Stimulated activated CD8-positive, alpha-beta memory T cell treated with anti-CD3 and anti-CD28 coated beads, Interleukin-7, amount 100 ng/mL, for 48 hours (primary cell): ENCODE measurements around the gene INPP5E.
A peak's percentile ranks its signal among the peaks of the same experiment; 100 is the strongest.
"Not testable (repeated sequence)": the region's sequence is repeated elsewhere in the genome, so short reads cannot be mapped to it uniquely, and the experiment has no call there.

Experiments used
- DNase-seq, 2 donors: peaks; one replicate each; pipeline ENCODE4 v3.0.0-alpha.2; 2020; ENCODE audit warnings: low read depth in 1 of 2; ENCODE audit errors: extremely low read depth in 1 of 2

The INPP5E gene

DNA sequence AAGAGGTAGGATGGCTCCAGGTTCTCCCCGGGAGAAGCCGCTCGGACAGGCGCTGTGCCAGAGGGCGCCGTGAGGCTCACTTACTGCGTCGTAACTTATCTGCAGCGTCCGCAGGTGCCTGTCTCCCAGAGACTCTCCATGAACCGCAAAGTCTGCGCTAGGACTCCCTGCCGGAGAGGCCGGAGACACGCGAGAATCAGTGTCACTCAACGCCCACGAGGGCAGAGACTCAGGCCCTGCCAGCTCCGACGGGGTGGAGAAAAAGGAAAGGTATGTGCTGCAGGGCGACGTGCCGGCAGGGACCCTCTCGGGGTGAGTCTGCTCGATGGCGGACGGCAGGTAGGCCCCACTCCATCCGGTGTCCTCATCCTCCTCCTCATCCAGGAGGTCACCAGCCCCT lies 32.6 kb downstream of the INPP5E start:
- not testable (repeated sequence) for DNase-seq

- DNase-seq: not testable (repeated sequence)
These were observed 33.7 kb downstream of the INPP5E start for GRCh38 chr9:136405904-136406303.

- DNase-seq: no peak
These were observed 34.2 kb downstream of the INPP5E start for GRCh38 chr9:136405481-136405880.

DNA sequence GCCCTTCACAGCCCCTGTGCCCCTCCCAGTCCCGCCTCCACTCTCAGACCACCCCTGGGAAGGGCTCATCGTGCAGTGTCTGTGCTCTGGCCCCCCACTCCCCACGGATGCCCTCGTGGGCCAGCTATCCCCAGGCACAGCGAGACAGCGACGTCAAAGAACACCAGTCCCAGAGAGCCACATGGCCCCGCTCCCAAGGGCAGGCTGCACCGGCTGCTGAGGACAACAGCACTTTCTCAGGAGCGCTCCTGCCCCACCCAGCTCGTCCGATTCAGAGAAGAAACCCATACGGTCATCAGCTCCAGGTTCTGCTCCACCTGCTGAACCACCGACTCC lies 34.9 kb downstream of the INPP5E start:
- no peak for DNase-seq

GRCh38 chr9:136403915-136404800 lies 35.5 kb downstream of the INPP5E start:
- DNase-seq: peak in 1 of 2 donors; percentile 19

- peak; percentile 60 to 73 for DNase-seq
These were observed 36.1 kb downstream of the INPP5E start for GRCh38 chr9:136403538-136403914.

DNA sequence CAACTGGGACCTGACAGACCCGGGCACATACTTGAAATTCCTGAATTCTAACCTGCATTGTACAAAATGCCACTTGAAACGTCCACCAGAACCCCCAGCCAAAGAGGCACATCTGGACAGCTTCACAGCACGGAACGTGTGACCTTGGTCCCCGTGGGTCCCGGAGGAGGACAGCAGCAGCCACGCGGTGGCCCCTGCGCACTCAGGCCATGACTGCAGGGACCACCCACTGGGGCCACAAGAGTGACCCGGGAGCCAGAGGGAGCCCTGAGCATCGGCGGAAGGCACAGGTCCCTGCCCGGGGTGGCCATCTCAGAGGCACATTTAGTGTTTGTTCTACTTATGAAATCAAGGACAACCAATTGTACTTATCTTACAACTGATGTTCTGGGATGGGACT lies 37.6 kb downstream of the INPP5E start:
- no peak for DNase-seq

GRCh38 chr9:136401173-136401922 lies 38.3 kb downstream of the INPP5E start:
- no peak for DNase-seq

DNA sequence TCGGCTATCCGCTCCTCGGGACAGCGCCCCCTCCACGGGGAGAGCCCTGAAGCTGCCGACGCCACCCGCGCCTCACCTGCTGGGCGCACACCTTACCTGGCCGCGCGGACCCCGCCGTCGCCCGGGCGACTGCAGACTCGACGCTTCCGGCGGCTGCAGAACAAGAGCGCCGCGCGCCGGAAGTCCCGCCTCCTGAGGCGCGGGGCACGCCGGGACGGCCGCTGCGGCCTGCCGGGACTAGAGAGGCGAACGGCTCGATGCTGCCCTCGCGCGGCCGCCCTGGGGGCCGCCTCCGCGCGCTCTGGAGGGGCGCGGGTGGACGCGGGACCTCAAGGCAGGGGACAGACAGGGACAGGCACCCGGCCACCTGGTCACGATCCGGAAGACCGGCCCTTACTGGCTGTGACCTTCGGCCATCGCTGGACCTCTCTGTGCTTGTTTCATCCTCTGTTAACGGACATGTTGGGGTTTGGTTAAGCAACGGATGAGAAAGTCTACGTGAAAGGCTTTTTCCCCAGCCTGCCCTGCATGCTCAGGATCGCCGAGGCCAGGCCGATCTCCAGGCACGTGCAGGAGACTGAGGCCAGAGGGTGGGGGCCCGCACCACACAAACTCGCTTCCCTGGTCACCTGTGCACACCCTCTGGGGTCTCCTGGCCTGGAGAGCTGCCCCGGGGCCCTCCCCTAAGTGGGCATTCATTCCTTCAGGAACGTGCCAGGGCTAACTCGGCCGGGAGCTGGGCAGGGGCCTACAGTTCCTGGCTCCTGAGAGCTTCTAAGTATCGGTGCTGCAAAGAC lies 39.4 kb downstream of the INPP5E start, which contains the start of gene SNAPC4:
TSS of gene SNAPC4 (minus strand) at position 133 of the 797 bp plus-strand sequence. CDS start 1,742 bp downstream, outside the sequence.
- DNase-seq: peak; percentile 63 to 80

DNA sequence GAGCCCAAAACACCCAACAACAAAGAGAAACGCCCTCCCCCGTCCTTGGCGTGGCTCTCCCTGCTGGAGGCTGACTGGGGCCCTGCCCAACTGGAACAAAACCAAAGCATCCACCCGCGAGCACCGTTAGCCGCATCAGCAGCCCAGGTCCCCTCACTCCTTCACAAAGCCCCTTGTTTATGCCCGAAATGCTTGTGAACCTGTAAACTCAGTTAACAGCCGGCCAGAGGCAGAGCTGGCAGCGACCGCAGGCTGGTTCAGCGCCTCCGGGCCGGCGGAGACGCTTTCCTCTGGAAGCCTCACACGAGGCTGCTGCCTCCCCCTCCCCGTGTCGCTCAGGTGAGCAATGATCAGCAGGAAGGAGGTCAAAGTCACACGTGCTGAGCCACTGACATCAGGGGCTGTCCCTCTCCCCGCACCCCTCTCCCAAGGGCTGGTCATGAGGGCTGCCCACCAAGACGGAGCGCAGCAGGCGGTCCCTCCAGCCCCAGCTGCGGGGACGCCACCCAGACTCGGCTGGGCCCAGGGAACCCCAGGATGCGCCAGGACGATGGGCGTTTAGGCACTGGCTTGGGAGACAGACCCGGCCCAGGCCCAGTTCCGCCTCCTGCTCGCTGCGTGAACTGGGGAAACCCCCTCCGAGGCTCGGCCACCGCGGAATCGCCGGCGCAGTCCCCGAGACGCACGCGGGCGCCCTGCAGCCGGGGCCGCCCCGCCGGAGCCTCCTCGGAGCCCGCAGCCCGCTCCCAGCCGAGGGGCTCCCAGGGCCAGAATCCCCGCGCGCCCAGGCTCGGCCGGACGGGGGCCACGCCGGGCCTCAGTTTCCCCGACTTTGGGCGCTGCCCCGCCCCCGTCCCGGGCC lies 40.2 kb downstream of the INPP5E start:
- peak in 1 of 2 donors; percentile 15 for DNase-seq

GRCh38 chr9:136398286-136398685 lies 41.4 kb downstream of the INPP5E start:
- no peak for DNase-seq

- DNase-seq: no peak
These were observed 42.0 kb downstream of the INPP5E start for GRCh38 chr9:136397643-136398042.

DNA sequence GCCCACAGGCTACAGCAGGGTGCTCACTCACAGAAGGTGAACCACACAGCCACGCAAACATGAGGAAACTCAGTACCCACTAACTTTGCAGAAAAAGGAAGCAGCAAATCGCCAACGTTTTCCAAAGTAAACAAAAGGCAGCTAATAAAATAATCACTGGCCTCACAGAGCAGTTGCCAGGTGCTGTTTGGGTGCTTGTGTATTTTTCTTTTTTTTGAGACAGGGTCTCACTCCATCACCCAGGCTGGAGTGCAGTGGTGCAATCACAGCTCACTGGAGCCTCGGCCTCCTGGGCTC lies 43.5 kb downstream of the INPP5E start:
- DNase-seq: no peak

- no peak for DNase-seq
These were observed 44.1 kb downstream of the INPP5E start for GRCh38 chr9:136395345-136396218.

DNA sequence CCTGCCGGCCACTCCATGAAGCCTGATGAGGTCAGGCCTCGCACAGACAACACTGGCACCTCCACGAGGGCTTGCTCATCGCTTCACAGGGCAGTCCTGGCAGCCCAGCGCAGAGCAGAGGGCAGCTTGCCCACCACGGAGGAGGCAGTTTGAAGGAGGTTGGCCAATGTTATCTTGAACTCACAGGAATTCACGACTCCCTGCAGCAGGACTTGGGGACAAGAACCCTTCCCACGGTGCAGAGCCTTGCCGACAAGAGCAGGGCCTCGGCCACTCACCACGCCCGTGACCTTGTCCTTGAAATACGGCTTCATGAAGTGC lies 44.7 kb downstream of the INPP5E start:
- no peak for DNase-seq

GRCh38 chr9:136394312-136395019 lies 45.2 kb downstream of the INPP5E start:
- no peak for DNase-seq

DNA sequence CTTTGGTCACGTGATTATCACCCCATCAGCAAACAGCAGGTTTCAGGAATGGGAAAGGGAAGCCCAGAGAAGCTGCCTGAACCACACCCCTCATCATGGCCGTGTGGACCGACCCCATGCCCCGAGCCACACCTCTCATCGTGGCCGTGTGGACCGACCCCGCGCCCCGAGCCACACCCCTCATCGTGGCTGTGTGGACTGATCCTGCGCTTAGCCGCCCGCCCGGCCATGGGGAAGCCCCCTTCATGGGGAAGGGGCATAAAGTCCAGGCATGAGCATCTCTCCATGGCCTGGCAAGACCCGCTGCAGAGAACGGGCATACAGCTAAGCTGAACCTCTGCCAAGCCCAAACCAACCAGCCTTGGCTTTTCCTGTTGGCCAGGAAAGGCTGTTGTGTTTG lies 46.1 kb downstream of the INPP5E start:
- DNase-seq: no peak

DNA sequence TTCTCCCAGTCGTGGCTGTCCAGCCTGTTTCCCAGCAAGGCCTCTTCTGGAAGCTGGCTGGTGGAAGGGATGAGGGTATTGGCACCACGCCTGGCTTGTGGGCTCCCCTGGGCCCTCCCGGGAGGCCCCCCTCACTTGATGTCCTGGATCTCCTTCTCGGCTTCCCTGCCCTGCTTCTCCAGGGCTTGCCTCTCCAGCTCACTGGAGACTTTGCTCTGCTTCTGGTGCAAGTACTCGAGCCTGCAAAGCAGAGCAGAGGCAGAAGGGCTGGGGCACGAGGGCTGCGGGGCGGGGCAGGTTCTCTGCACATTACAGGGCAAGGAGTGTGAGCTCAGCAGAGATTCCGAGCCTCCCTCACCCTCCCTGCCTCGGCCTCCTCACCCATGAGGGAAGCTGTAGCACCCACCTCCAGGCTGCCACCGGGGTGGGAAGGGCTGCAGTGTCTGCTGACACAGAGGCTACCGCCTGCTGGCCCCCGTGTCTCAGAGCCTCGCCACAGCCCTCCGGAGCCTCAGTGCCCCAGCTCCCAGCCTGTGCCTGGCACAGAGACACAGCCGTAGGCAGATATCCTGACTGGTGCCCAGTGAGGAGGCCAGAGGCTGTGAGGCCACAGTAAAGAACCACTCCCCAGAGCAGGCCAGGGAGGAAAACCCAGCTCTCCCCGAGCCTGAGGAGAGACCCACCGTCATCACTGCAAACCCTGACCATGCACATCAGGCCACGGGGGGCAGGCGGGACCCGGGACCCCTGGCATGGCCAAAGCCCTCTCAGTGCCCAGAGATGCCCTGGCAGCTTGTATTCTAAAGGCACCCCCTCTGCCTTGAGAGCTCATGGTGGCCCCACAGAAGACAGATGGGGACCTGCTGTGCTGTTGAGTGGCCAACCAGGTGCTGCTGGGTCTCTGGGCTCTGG lies 46.9 kb downstream of the INPP5E start:
- DNase-seq: no peak
